GM19239 (cell line): Measurements from ENCODE around the gene HMGXB4.

Experiments used
- DNase-seq: peaks from one replicate; pipeline ENCODE4 v3.0.0; 2011; ENCODE audit warnings: low spot score; ENCODE audit not compliant: insufficient read length
- FAIRE-seq: peaks from 2 replicates; lab custom pipeline; 2011; peaks lifted over from hg19 to GRCh38; lab: Jason Lieb, UNC

The HMGXB4 gene

GRCh38 chr22:35344956-35345690 lies 87.8 kb downstream of the HMGXB4 start:
- DNase-seq: no peak
- FAIRE-seq: no peak
